GM12891 (cell line): Measurements from ENCODE around the gene UBAP1L. TPM values are rescaled to one million over a fixed set of nuclear protein-coding genes. Genes with fewer than 3 reads are reported as not detected.
"Not testable (repeated sequence)": the region's sequence is repeated elsewhere in the genome, so short reads cannot be mapped to it uniquely, and the experiment has no call there.

ENCODE experiments used
- DNase-seq: peaks from one replicate; pipeline ENCODE4 v3.0.0; 2011; ENCODE audit warnings: low spot score; ENCODE audit not compliant: insufficient read length
- FAIRE-seq: peaks from 2 replicates; lab custom pipeline; 2011; peaks lifted over from hg19 to GRCh38; lab: Jason Lieb, UNC
- PAX5 ChIP-seq: IDR thresholded peaks from 2 replicates; pipeline ENCODE4 v1.6.1; 2011; ENCODE audit warnings: low read length, moderate library complexity, mild to moderate bottlenecking; ENCODE audit not compliant: insufficient read depth, severe bottlenecking
- POLR2A ChIP-seq: IDR thresholded peaks from 2 replicates; pipeline ENCODE4 v1.6.1; 2011; ENCODE audit warnings: low read depth, low read length, control low read depth
- POLR2AphosphoS5 ChIP-seq: IDR thresholded peaks from 2 replicates; pipeline ENCODE4 v1.6.1; 2011; ENCODE audit warnings: low read depth, low read length, control low read depth
- POU2F2 ChIP-seq: IDR thresholded peaks from 2 replicates; pipeline ENCODE4 v1.6.1; 2011; ENCODE audit warnings: low read depth, mild to moderate bottlenecking, control low read depth, low read length, moderate library complexity
- SPI1 ChIP-seq: IDR thresholded peaks from 2 replicates; pipeline ENCODE4 v1.6.1; 2011; ENCODE audit warnings: low read depth, low read length, control low read depth
- TAF1 ChIP-seq: IDR thresholded peaks from 2 replicates; pipeline ENCODE4 v1.6.1; 2011; ENCODE audit warnings: low read depth, low read length, control low read depth
- polyA plus RNA-seq: library from polyadenylated mRNA; unstranded; fragments of >200 nt; gene quantifications from one replicate; pipeline ENCODE4 v1.2.1, GENCODE V29; 2012; ENCODE audit warnings: low read depth, missing spikeins, inconsistent platforms; ENCODE audit not compliant: missing spikeins

Gene UBAP1L
- 1.2 TPM for polyA plus RNA-seq

DNA sequence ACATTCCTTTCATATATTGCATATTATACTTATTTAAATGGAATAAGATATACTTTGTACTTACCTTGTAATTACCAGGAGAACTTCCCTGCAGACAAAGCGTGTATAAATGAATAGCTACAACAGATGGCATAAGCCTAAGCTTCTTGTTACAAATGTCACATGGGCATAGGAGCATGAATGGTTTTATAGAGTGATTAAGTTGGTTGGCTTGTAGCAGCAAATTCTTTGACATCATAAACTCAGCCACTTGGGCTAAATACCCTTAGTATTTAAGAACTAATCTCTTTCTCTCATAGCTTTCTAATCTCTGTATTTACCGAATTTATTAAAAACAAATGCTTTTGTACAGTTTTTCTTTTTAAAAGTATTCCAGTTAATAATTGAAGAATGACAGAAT, at the start of gene UBAP1L:
TSS of gene UBAP1L (minus strand) at position 115 of the 400 bp plus-strand sequence. CDS start 8,985 bp downstream, outside the sequence.
- DNase-seq (no peak), FAIRE-seq (no peak)
- TF ChIP-seq PAX5 (no peak), POU2F2 (no peak), TAF1 (no peak), POLR2A (no peak), SPI1 (no peak), POLR2AphosphoS5 (no peak)

- TF ChIP-seq POLR2AphosphoS5, result no peak
- no peak for TF ChIP-seq SPI1
- TF ChIP-seq POLR2A, result no peak
- no peak for TF ChIP-seq PAX5
- no peak for TF ChIP-seq TAF1
- no peak for TF ChIP-seq POU2F2
- no peak for FAIRE-seq
- no peak for DNase-seq
Measured at GRCh38 chr15:65164139-65164538, 49.1 kb upstream of the UBAP1L start.

- DNase-seq (no peak), FAIRE-seq (no peak)
- TF ChIP-seq PAX5 (no peak), POLR2A (no peak), SPI1 (no peak), POLR2AphosphoS5 (no peak), POU2F2 (no peak), TAF1 (no peak)
Measured at GRCh38 chr15:65163041-65163440, 48.0 kb upstream of the UBAP1L start.

DNA sequence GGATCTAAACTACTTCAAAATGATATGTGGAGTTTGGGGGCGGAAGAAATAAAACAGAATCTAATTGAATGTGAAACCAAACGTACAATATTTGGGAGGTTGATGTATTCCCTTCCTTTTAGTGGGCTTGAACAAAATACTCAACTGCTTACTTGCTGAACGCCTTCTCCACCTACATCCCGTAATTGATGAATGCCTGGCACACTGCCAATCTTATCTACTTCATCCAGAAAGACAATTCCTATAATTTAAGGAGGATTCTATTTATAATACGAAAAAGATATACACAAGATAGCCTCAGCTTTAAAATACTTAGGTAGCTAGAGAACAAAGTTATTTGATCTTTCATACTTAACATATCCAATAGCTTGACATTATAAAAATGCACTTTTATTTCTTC, 41.7 kb upstream of the UBAP1L start:
- DNase-seq (no peak), FAIRE-seq (no peak)
- TF ChIP-seq POLR2A (no peak), SPI1 (no peak), POLR2AphosphoS5 (no peak), PAX5 (no peak), POU2F2 (no peak), TAF1 (no peak)

DNA sequence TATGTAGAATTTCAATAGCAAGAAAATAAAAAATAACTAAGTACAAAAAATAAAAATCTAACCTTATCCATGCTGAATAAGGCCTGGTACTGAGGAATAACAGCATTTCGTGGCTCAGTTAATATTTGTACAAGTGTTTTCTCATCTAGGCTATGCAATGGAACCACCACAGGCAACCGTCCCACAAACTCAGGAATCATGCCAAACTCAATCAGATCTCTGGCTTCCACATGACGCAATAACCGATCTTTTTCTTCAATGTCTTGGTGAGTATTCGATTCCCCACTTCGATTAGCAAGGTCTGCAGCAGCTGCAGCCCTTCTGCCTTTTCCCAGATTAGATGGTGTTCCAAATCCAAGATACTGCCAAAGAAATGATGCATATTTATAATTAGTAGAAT, 39.7 kb upstream of the UBAP1L start:
- no peak for DNase-seq
- FAIRE-seq, result no peak
- TF ChIP-seq POLR2AphosphoS5 (no peak), PAX5 (no peak), TAF1 (no peak)

GRCh38 chr15:65147902-65148301, 32.9 kb upstream of the UBAP1L start:
- DNase-seq (no peak), FAIRE-seq (no peak)
- no peak for TF ChIP-seq SPI1
- TF ChIP-seq POU2F2, result no peak
- no peak for TF ChIP-seq POLR2AphosphoS5
- no peak for TF ChIP-seq TAF1
- TF ChIP-seq PAX5, result no peak
- TF ChIP-seq POLR2A, result no peak

DNA sequence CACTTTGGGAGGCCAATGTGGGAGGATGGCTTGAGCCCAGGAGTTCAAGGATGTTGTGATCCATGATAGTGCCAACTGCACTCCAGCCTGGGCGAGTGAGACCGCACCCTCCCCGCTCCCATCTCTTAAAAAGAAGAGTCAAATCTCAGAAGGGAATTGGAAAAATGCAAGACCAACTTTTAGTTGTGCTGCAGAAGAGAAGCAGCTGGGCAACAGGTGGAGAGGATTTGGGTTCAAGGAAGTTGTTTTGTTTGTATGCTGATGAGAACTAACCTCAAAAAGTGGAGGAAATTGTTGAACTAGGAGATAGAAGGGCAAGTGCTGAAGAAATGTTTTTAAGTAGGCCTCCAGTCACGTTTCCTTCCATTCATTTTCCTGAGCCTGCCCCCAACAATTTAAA, 31.4 kb upstream of the UBAP1L start:
- no peak for DNase-seq
- TF ChIP-seq TAF1, result no peak
- TF ChIP-seq SPI1, result no peak
- no peak for TF ChIP-seq PAX5
- no peak for TF ChIP-seq POU2F2
- TF ChIP-seq POLR2AphosphoS5, result no peak
- FAIRE-seq, result no peak

GRCh38 chr15:65138631-65139030, 23.6 kb upstream of the UBAP1L start:
- not testable (repeated sequence) for FAIRE-seq, DNase-seq

GRCh38 chr15:65137893-65138292, 22.9 kb upstream of the UBAP1L start:
- FAIRE-seq, DNase-seq: not testable (repeated sequence)

- FAIRE-seq, DNase-seq: not testable (repeated sequence)
Measured at GRCh38 chr15:65137089-65137488, 22.1 kb upstream of the UBAP1L start.

DNA sequence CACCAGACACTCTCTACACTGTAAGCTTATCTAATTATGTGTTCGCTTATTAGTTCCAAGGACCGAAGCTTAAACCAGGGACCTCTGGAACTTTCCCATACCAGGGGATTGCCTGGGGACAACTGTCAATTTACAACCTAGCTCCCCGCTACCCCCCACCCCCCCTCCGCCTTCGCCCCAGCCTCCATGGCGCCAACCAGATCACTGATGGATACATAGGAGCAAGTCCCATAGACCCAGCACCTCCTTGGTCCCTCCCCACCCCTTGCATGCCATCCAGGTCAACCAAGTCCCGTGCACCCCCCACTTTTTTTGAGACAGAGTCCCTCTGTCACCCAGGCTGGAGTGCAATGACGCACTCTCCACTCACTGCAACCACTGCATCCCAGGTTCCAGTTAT, 19.5 kb upstream of the UBAP1L start:
- DNase-seq, result no peak
- FAIRE-seq, result no peak
- TF ChIP-seq POU2F2, result no peak
- no peak for TF ChIP-seq TAF1
- TF ChIP-seq POLR2A, result no peak
- TF ChIP-seq SPI1, result no peak
- TF ChIP-seq POLR2AphosphoS5, result no peak
- TF ChIP-seq PAX5, result no peak

- TF ChIP-seq POLR2A, result peak; percentile 97
- TF ChIP-seq POU2F2, result peak; percentile 74; the same call in 1 of the 2 replicates
- peak; percentile 98 for TF ChIP-seq POLR2AphosphoS5
- TF ChIP-seq PAX5, result no peak
- TF ChIP-seq TAF1, result peak; percentile 96
- TF ChIP-seq SPI1, result no peak
- DNase-seq, result peak; percentile 93
- peak; percentile 98 for FAIRE-seq
Measured at GRCh38 chr15:65133548-65134200, 18.7 kb upstream of the UBAP1L start, which contains the start of gene PDCD7. Gene PDCD7 (minus strand): TSS chr15:65133808. CDS start chr15:65133781, 27 bp downstream.
